Right cardiac atrium (tissue), 5 donors: Measurements from ENCODE around the gene MAGED4B. TPM values are rescaled to one million over a fixed set of nuclear protein-coding genes. Genes with fewer than 3 reads are reported as not detected.

Source experiments
- polyA plus RNA-seq: library from polyadenylated mRNA; stranded (reverse); fragments of 200-250 nt; gene quantifications from one replicate; pipeline ENCODE4 v1.2.3, GENCODE V29; 2013
- total RNA-seq, 4 donors: library from RNA; stranded (reverse); fragmentation: NEBNext Ultra II Directional; extraction: Animal tissue kit (Norgen Biotek cat#: 25700); gene quantifications; one replicate each; pipeline ENCODE4 v1.2.1, GENCODE V29; 2021
- donor health status: healthy with polysubstance abuse.
- donor health status: DM: no; HTN: yes; CAD: no.
- donor health status: DM: no; HTN: no; CAD: no.
- donor health status: DM: no; HTN: yes; CAD: no; lungs with severe emphysema.
- donor health status: DM: yes; HTN: yes; CAD: no.

The MAGED4B gene
- total and polyA plus RNA-seq, 5 donors: 1.9 to 4.3 (median 2.5) TPM

Other genes with a start within 250 kb of the MAGED4B start
- gene MAGED1, start 175.6 kb downstream of the MAGED4B start, total RNA-seq: 100 to 1,000 TPM in 2 of 4 donors, 10 to 100 TPM in 2; 81.9 to 118 (median 97.2) TPM
- gene MAGED1, start 175.6 kb downstream of the MAGED4B start, polyA plus RNA-seq: 51.2 TPM
- 1 to 10 TPM in 2 of 4 donors, under 1 TPM in 2; 0.33 to 2.4 (median 1.1) TPM for gene MAGED4, start 115.7 kb upstream of the MAGED4B start, total RNA-seq
- 1.3 TPM for gene MAGED4, start 115.7 kb upstream of the MAGED4B start, polyA plus RNA-seq